OCI-LY1 (cell line): ENCODE measurements around the gene KCNMA1.

ENCODE experiments used
- CTCF ChIP-seq: fragments of 200-600 bp; sonication (generic), shearing (Covaris generic); IDR thresholded peaks from 2 replicates; pipeline ENCODE4 v1.5.1; 2017; ENCODE audit warnings: mild to moderate bottlenecking, antibody characterized with exemption, low read length, moderate library complexity, mixed read lengths
- EZH2 ChIP-seq: fragments of 200-600 bp; sonication (generic), shearing (Covaris generic); IDR thresholded peaks from 2 replicates; pipeline ENCODE4 v1.8.0; 2017; ENCODE audit warnings: borderline replicate concordance, mixed run types, mild to moderate bottlenecking, antibody characterized with exemption, low read length, moderate library complexity, mixed read lengths

- no peak for TF ChIP-seq CTCF
- TF ChIP-seq EZH2, result no peak
Observed at GRCh38 chr10:77236700-77237099, 400.9 kb downstream of the KCNMA1 start.
